Cardiac fibroblast (primary cell): Measurements from ENCODE around the gene AGPAT2.

Experiments
- DNase-seq, 2 donors: peaks; one replicate each; pipeline versions ENCODE4 v3.0.0 to v3.0.0-alpha.2; 2010; ENCODE audit warnings: low read depth in 2 of 2
- H3K4me3 ChIP-seq, 2 donors: replicated peaks in 1 of 2; 1 replicate in 1 of 2; 2 replicates in 1 of 2; pipeline ENCODE4 v1.5.1; 2011; ENCODE audit warnings: low read depth in 2 of 2, low read length in 2 of 2, mild to moderate bottlenecking in 2 of 2, moderate library complexity in 1 of 2
- CTCF ChIP-seq: IDR thresholded peaks from one replicate; pipeline ENCODE4 v1.5.1; 2011; ENCODE audit warnings: low read depth, mild to moderate bottlenecking, low read length, inconsistent platforms

AGPAT2 gene

GRCh38 chr9:136695955-136696354, 8.7 kb upstream of the AGPAT2 start:
- H3K4me3 ChIP-seq, result no peak overlapping the region
- no peak for DNase-seq
- no peak for TF ChIP-seq CTCF

GRCh38 chr9:136695435-136695895, 8.2 kb upstream of the AGPAT2 start:
- no peak for TF ChIP-seq CTCF
- H3K4me3 ChIP-seq, result no peak overlapping the region
- no peak for DNase-seq

GRCh38 chr9:136694872-136695247, 7.6 kb upstream of the AGPAT2 start:
- no peak for TF ChIP-seq CTCF
- no peak overlapping the region for H3K4me3 ChIP-seq
- no peak for DNase-seq

- no peak overlapping the region for H3K4me3 ChIP-seq
- TF ChIP-seq CTCF, result peak; percentile 89
- peak; percentile 52 to 56 for DNase-seq
These were observed 7.1 kb upstream of the AGPAT2 start for GRCh38 chr9:136694163-136694871.

GRCh38 chr9:136693490-136694162, 6.4 kb upstream of the AGPAT2 start:
- peak in 1 of 2 donors; percentile 52 for DNase-seq
- no peak for TF ChIP-seq CTCF
- H3K4me3 ChIP-seq, result no peak overlapping the region

GRCh38 chr9:136693135-136693489, 5.9 kb upstream of the AGPAT2 start:
- TF ChIP-seq CTCF, result no peak
- no peak overlapping the region for H3K4me3 ChIP-seq
- no peak for DNase-seq
